Adipocyte (in vitro differentiated cells): Measurements from ENCODE around the gene TRIM54.
"Not testable (repeated sequence)": the region's sequence is repeated elsewhere in the genome, so short reads cannot be mapped to it uniquely, and the experiment has no call there.

Experiments used
- DNase-seq: peaks from one replicate; pipeline ENCODE4 v3.0.0-alpha.2; 2015; ENCODE audit warnings: low read depth
- H3K27me3 ChIP-seq: replicated peaks from 2 replicates; pipeline ENCODE4 v1.7.0; 2013; ENCODE audit warnings: mild to moderate bottlenecking, low read length, moderate library complexity; ENCODE audit not compliant: control insufficient read depth, insufficient read depth
- H3K36me3 ChIP-seq: 2 replicates; pipeline ENCODE4 v1.7.0; 2013; ENCODE audit warnings: low read length, mild to moderate bottlenecking, moderate library complexity; ENCODE audit not compliant: control insufficient read depth, insufficient read depth, severe bottlenecking
- H3K4me1 ChIP-seq: 2 replicates; pipeline ENCODE4 v1.7.0; 2013; ENCODE audit warnings: mild to moderate bottlenecking, low read length, moderate library complexity; ENCODE audit not compliant: control insufficient read depth, insufficient read depth
- H3K4me3 ChIP-seq: 2 replicates; pipeline ENCODE4 v1.7.0; 2013; ENCODE audit warnings: mild to moderate bottlenecking, low read length, moderate library complexity
- H3K9ac ChIP-seq: 2 replicates; pipeline ENCODE4 v1.7.0; 2013; ENCODE audit warnings: mild to moderate bottlenecking, low read length, moderate library complexity
- H3K9me3 ChIP-seq: 2 replicates; pipeline ENCODE4 v1.7.0; 2013; ENCODE audit warnings: mild to moderate bottlenecking, low read length, moderate library complexity; ENCODE audit not compliant: control insufficient read depth

TRIM54 gene

DNA sequence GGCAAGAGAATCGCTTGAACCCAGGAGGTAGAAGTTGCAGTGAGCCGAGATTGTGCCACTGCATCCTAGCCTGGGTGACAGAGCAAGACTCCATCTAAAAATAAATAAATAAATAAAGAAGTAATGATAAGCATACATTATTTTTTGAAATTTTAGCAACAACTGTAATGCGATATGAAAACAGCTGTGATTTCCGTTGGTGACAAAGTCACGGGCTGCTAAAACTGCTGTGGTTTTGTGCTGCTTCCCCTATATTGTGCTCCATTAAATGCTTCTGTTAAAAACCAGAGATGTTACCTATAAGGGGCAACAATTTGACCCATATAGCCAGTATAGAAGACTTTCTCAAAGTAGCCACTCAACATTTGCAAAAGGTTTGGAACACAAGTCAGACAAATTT lies 8.3 kb downstream of the TRIM54 start:
- Histone ChIP-seq H3K27me3 (peaks cover 19% of the 10 kb centered on the region), H3K9me3 (no peaks in the 10 kb centered on the region), H3K4me1 (peaks cover 9% of the 10 kb centered on the region), H3K36me3 (no peaks in the 10 kb centered on the region), H3K9ac (no peak overlapping the region), H3K4me3 (no peak overlapping the region)
- DNase-seq: no peak

DNA sequence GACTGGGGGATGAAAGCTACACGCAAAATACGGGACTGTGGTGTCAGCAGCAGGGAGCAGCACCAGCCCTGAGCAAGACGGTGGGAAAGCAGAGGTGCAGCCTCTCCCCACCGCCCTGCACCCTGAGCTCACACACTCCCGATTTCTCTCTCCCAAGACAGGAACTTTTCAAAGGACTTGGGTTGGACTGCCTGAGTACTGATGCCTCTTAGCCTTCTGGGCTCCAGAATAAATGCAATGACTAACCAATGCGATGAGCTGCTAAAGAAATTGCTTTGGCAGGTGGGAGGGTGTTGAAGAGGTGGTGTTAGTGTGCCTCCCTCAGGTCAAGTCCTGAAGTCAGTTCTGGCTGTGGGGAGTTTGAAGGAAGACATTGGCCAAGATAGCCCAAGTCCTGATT lies 9.6 kb downstream of the TRIM54 start:
- no peak overlapping the region for H3K4me3 ChIP-seq
- peaks cover 9% of the 10 kb centered on the region for H3K4me1 ChIP-seq
- no peak for DNase-seq
- no peaks in the 10 kb centered on the region for H3K9me3 ChIP-seq
- no peaks in the 10 kb centered on the region for H3K36me3 ChIP-seq
- H3K9ac ChIP-seq: no peak overlapping the region
- H3K27me3 ChIP-seq: peaks cover 11% of the 10 kb centered on the region

DNA sequence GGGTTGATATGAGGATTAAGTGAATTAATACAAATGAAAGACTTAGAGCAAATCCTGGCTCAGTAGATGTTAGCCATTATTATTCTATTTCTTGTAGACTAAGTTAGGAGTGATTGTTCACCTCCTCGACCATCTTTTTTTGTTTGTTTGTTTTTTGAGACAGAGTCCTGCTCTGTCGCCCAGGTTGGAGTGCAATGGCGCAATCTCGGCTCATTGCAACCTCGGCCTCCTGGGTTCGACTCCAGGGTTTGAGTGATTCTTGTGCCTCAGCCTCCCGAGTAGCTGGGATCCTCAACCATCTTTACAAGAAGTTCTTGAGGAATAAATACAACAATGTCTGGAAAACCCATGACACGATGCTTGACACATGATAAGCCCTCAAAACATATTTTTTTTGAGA lies 12.7 kb downstream of the TRIM54 start:
- Histone ChIP-seq H3K9ac (no peak overlapping the region), H3K4me1 (peaks cover 9% of the 10 kb centered on the region), H3K4me3 (no peak overlapping the region), H3K9me3 (no peaks in the 10 kb centered on the region), H3K27me3 (peaks cover 9% of the 10 kb centered on the region), H3K36me3 (no peaks in the 10 kb centered on the region)
- DNase-seq: no peak

DNA sequence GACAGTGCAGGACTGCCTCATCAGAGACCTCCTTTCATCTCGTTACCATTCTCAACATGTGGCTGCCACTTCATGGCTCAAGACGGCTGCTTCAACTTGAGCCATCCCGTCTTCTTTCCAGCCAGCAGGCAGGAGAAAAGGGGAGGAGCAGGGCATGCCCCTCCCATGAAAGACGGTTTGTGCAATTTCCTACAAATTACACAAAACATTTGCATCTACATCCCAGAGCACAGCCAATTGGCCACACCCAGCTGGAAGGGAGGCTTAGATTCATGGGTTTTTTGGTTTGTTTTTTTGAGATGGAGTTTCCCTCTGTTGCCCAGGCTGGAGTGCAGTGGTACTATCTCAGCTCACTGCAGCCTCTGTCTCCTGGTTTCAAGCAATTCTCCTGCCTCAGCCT lies 14.3 kb downstream of the TRIM54 start:
- H3K9me3 ChIP-seq: no peaks in the 10 kb centered on the region

DNA sequence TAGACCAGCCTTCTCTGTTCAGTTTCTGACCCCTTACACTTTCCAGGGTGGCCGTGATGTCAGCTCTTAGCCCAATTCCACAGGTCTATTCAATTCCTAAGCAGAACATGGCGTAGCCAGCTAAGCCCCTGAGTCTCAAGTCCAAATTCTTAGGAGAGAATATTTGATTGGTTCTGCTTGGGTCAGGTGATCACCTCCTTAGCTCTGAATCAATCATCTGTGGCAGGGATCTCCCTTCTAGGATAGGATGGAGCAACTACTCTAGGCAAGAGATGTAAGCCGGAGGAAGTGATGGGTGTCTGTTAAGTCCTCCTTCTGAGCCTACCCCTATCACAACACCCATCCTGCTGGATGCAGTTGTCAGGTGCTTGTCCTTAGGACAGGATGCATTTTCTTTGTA lies 15.0 kb downstream of the TRIM54 start:
- Histone ChIP-seq H3K4me3 (no peak overlapping the region), H3K27me3 (peaks cover 5% of the 10 kb centered on the region), H3K36me3 (no peaks in the 10 kb centered on the region), H3K4me1 (peaks cover 9% of the 10 kb centered on the region), H3K9ac (no peak overlapping the region), H3K9me3 (no peaks in the 10 kb centered on the region)
- DNase-seq: no peak

More for the DNA sequence above, 14.3 kb downstream of the TRIM54 start:
- peaks cover 9% of the 10 kb centered on the region for H3K4me1 ChIP-seq
- peak; percentile 46 for DNase-seq
- no peaks in the 10 kb centered on the region for H3K36me3 ChIP-seq
- no peak overlapping the region for H3K4me3 ChIP-seq
- H3K9ac ChIP-seq: no peak overlapping the region
- H3K27me3 ChIP-seq: peaks cover 5% of the 10 kb centered on the region

- H3K4me3 ChIP-seq: no peak overlapping the region
- no peak for DNase-seq
- peaks cover 5% of the 10 kb centered on the region for H3K27me3 ChIP-seq
Measured at GRCh38 chr2:27298391-27299080, 16.3 kb downstream of the TRIM54 start.

DNA sequence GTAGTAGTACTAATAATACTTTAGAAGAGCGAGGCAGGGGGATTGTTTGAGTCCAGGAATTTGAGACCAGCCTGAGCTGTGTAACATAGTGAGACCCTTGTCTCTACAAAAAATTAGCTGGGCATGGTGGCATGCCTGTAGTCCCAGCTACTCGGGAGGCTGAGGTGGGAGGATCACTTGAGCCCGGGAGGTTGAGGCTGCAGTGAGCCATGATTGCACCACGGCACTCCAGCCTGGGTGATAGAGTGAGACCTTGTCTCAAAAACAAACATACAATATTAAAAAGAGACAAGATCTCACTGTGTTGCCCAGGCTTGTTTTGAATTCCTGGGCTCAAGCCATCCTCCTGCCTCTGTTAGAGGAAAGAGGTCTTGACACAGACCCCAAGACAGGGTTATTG lies 18.4 kb downstream of the TRIM54 start:
- not testable (repeated sequence) for H3K4me1 ChIP-seq, H3K36me3 ChIP-seq, H3K9ac ChIP-seq, H3K4me3 ChIP-seq, H3K9me3 ChIP-seq, DNase-seq
- H3K27me3 ChIP-seq: peaks cover 15% of the 10 kb centered on the region

More at GRCh38 chr2:27298391-27299080, 16.3 kb downstream of the TRIM54 start:
- H3K36me3 ChIP-seq: no peaks in the 10 kb centered on the region
- peaks cover 1% of the 10 kb centered on the region for H3K4me1 ChIP-seq
- no peak overlapping the region for H3K9ac ChIP-seq
- no peaks in the 10 kb centered on the region for H3K9me3 ChIP-seq

- Histone ChIP-seq H3K4me1 (peaks cover 3% of the 10 kb centered on the region), H3K9ac (peak overlapping the region; percentile 56), H3K27me3 (peaks cover 38% of the 10 kb centered on the region), H3K36me3 (no peaks in the 10 kb centered on the region), H3K4me3 (peak overlapping the region; percentile 67), H3K9me3 (peaks cover 6% of the 10 kb centered on the region)
- peak; percentile 94 for DNase-seq
Measured at GRCh38 chr2:27303093-27304025, 21.1 kb downstream of the TRIM54 start.

GRCh38 chr2:27304488-27305240 lies 22.4 kb downstream of the TRIM54 start:
- H3K9me3 ChIP-seq: peaks cover 6% of the 10 kb centered on the region
- DNase-seq: no peak
- H3K36me3 ChIP-seq: peaks cover 4% of the 10 kb centered on the region
- peaks cover 3% of the 10 kb centered on the region for H3K4me1 ChIP-seq
- peaks cover 37% of the 10 kb centered on the region for H3K27me3 ChIP-seq
- no peak overlapping the region for H3K9ac ChIP-seq
- H3K4me3 ChIP-seq: no peak overlapping the region

- no peak overlapping the region for H3K9ac ChIP-seq
- no peak overlapping the region for H3K4me3 ChIP-seq
- H3K9me3 ChIP-seq: peaks cover 6% of the 10 kb centered on the region
- peaks cover 3% of the 10 kb centered on the region for H3K4me1 ChIP-seq
- H3K36me3 ChIP-seq: peaks cover 6% of the 10 kb centered on the region
- peaks cover 37% of the 10 kb centered on the region for H3K27me3 ChIP-seq
- no peak for DNase-seq
Measured at GRCh38 chr2:27305516-27305915, 23.3 kb downstream of the TRIM54 start.

- DNase-seq: no peak
- H3K27me3 ChIP-seq: peaks cover 37% of the 10 kb centered on the region
- no peak overlapping the region for H3K9ac ChIP-seq
- peaks cover 3% of the 10 kb centered on the region for H3K4me1 ChIP-seq
- peaks cover 6% of the 10 kb centered on the region for H3K36me3 ChIP-seq
- H3K9me3 ChIP-seq: peaks cover 6% of the 10 kb centered on the region
- no peak overlapping the region for H3K4me3 ChIP-seq
Measured at GRCh38 chr2:27306136-27306535, 23.9 kb downstream of the TRIM54 start.
